NK-92 treated with Interleukin-12 subunit alpha and Interleukin-12 subunit beta, amount 100 ng/mL, for 24 hours (cell line): Measurements from ENCODE around the gene PIGH.

Experiments used
- DNase-seq: peaks from one replicate; lab custom pipeline; 2025; lab: John Stamatoyannopoulos, UW

The PIGH gene

GRCh38 chr14:67574806-67575205 is 25.3 kb downstream of the PIGH start:
- DNase-seq, result no peak

DNA sequence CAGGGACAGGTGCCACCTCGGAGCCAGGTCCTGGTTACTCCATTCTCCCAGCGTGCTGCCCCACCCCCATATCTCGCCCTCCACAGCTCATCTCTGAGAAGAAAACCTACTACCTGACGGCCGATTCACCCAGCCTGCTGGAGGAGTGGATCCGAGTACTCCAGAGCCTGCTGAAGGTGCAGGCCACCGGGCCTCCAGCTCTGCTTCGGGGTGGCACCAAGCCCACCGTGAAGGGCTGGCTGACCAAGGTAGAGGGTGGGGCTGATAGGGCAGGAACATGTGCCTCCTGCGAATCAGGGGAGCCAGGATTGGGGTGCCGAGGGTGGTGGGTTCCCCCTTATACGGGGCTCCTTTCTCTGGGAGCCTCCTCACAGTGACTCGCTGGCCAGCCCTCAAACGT is 25.9 kb downstream of the PIGH start:
- DNase-seq, result no peak

GRCh38 chr14:67573228-67574010 is 26.6 kb downstream of the PIGH start:
- no peak for DNase-seq

GRCh38 chr14:67572608-67573007 is 27.5 kb downstream of the PIGH start:
- no peak for DNase-seq

- no peak for DNase-seq
Observed at GRCh38 chr14:67571991-67572323, 28.1 kb downstream of the PIGH start.

DNA sequence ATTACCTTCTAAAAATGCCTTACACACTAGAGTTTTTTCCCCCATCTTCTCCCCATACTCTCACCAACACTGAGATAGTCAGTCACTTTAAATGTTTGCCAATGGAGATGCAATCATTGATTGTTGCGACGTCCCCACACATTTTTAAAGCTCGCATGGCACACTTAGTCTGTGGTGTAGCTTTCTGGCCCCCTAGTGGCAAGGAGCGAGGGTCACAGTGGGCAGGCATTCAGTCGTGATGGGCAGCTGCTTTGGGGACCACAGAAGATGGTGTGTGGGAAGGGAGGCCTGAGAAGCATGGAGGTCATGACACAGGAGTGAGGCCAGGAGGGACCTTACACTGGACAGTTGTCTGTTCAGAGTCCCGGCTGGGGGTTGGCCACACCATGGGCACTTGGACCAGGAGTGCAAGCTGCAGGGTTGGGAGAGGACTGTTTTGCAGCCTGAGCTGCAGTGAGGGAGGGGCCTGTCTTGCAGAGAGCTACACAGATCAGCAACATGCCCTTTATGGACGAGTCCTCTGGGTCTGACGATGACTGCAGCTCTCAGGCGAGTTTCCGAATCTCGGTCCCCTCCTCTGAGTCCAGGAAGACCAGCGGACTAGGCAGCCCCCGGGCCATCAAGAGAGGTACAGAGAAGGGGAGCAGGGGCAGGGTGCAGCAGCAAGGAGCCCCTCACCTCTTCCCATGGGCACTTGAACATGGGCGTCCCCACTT is 28.6 kb downstream of the PIGH start:
- DNase-seq, result peak; percentile 26

DNA sequence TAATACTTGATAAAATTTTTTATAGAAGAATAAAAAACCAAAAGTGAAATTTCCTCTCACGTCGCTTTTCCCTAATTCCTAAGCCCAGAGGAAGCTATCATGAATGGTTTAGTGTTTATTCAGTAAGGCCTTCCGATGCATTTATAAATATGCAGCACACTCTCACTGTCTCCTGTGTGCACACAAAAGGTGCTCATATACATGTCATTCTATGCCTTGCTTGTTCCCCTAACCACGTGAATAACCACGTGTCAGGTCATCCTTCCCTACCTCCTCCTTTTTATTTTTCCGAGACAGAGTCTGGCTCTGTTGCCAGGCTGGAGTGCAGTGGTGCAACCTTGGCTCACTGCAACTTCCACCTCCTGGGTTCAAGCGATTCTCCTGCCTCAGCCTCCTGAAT is 29.6 kb downstream of the PIGH start:
- no peak for DNase-seq

GRCh38 chr14:67569651-67570290 is 30.3 kb downstream of the PIGH start:
- no peak for DNase-seq

DNA sequence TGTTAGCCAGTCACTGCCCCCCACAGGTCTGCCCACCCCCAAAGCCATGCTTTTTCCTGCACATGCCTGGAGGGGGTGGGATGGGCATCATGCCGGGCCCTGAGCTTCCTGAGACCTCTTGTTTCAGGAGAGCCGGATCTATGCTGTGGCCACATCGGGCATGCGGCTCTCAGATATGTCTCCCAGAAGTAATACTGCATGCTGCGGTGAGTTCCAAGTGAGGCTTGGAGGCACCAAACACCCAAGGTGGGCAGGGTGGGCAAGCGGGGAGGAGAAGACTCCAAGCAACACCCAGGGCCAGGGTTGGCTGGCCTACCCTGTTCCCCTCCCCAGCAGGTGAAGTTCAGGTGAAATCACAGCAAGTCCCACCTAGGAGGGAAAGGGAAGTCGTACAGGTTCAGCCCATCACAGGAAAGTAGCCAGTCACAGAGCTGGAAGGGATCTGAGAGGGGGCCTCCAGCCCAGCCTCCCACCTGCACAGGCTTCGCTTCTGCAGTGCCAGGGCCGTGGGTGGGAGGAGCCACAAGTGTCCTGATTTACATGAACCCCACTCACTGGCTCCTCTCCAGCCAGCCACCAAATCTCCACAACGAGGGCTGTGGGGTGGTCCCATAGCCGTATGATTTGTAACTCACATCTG is 30.9 kb downstream of the PIGH start:
- no peak for DNase-seq

DNA sequence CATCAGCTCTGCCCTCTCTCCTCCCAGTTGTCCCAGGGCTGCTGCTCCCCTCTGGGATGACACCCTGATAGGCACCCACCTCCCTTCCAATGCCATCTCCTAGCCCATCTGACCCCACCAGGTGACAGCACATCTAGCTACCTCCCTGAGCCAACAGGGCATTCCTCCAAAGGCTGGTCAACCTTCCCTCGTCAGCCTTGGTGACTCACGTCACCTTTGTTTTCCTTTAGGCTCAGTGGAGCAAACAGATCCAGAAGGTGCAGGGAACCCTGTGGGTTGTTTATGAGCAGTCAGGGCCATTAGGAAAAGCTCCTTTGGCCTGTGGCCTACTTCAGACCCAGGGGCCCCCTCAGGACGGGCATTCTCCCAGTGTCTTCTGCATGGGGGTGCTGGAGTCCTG is 32.4 kb downstream of the PIGH start:
- DNase-seq, result no peak

DNA sequence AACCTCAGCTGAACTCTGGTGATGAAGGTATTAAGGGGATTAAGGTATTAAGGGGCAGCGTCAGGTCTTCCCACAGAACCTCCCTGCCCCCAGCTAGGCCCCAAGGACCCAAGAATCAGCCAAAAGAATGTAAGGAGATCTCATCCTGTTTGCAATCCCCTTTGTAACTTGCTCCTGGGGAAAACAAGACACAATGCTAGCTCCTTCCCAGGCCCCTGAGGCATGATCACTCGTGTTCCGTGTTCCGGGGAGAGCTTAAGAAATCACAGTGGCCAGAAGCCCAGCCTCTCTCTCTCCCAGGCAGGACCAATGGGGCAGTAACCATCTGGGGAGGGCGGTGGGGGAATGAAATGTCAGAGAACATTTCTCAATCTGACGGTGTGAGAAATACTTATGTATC is 33.2 kb downstream of the PIGH start:
- no peak for DNase-seq

- no peak for DNase-seq
Observed at GRCh38 chr14:67564236-67564635, 35.8 kb downstream of the PIGH start.

DNA sequence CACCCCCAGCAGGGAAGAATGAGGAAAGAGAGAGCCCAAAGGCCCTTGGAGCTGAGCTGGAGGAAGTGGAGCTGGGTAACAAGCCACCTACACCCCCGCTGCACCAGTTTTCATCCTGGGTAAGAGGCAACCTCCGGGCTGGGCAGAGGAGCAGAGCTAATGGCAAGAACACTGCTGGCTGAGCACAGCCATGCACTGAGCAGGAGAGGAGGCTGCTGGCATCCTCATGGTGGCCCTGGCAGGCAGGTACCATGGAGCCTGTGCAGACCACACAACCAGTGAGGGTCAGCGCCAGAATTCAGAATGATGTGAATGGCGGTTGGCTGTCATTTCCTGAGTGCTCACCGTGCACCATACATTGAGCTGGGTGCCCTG is 37.3 kb downstream of the PIGH start:
- DNase-seq, result no peak

DNA sequence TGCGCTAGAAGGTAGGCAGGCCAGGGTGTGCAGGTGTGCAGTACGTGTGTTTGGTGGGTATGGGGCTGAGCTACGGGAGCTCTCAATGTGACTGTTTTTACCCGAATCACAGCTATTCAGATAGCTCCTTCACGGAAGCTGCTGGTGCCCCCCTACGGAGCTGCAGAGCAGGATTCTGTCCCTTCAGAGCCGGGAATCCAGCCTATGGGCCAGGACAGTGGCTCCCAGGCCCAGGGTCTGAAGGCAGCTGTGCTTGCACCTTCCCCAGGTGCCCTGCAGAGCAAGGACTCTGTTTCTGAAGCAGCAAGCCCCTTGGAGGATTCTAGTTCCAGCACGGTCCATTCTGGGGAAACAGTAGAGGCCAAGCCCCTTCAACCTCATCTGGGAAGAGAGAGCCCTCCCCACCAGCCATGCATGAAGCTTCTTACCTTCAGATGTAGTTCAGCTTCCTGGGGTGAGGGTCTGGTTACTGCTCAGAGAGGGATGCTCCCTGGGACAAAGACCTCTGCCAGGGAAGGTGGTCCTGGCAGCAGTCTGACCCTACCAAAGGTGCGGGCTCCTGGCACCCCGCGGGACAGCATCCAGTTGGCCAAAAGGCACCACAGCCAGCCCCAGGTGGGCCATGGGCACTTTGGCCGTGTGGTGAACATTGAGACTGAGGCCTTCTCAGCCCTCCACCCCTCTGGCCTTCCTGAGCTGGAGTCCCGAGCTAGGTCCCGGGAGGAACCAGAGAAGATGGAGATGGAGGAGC is 37.9 kb downstream of the PIGH start:
- no peak for DNase-seq

- DNase-seq, result no peak
Observed at GRCh38 chr14:67559639-67560038, 40.4 kb downstream of the PIGH start.

- DNase-seq, result no peak
Observed at GRCh38 chr14:67557656-67558055, 42.4 kb downstream of the PIGH start.

DNA sequence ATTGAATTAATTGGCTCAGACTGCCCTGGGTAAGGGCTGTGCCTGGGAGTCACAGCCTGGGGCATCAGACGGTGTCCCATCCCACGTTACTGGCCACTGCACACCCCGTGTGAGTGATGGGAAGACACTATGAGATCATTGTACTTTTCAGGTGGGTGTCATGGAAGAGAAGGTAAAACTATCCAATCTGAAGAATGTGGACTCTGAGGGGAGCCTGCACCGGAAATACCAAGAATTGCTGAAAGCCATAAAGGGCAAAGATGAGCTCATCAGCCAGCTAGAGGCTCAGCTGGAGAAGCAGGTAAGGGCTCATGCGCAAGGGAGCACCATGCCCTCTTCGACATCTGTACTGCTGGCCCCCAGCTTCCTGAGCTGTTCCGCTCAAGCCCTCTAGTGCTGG is 43.0 kb downstream of the PIGH start:
- DNase-seq, result no peak

DNA sequence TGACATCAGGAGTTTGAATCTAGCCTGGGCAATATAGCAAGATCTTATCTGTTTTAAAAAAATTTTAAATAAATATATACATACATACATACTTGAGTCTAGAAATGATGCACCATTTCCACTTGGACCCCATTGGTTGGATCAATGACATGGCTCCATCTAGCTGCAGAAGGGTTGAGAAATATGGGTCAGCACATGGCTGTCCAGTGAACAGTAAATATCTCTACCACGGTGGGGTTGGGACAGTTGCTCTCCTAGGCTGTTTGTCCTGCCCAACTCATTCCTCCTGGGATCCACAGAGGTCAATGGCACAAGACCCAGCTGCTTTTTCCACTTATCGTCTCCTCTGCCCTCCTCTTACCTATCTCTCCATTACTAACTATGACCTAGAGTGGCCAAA is 43.4 kb downstream of the PIGH start:
- DNase-seq, result no peak

DNA sequence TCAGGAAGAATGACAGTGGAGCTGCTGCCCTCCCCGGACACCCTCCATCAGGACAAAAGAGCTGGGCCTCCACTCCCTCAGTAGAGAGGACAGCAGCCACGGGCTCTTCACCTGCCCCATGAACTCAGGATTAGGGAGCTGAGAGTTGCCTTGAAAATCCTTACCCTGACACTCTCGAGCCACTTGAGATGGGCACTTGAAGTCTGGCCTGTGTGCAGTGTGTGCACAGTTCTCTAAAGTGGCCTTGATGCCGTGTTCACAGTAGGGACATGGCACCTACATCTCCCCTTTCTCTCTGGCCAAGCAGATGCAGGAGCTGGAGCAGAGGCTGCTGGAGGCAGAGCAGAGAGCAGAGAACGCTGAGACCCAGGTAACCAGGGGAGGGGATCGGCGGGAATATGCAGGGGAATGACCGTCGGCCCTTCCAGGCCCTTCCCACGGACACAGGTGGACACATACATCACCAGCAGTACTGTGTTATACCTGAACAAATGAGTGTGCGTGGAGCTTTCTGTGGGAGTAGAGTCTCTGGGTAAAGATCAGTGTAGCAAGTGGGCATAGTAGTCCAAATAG is 44.5 kb downstream of the PIGH start:
- DNase-seq, result no peak

GRCh38 chr14:67554341-67554740 is 45.7 kb downstream of the PIGH start:
- no peak for DNase-seq

- DNase-seq, result no peak
Observed at GRCh38 chr14:67553547-67553946, 46.5 kb downstream of the PIGH start.

GRCh38 chr14:67551940-67552339 is 48.1 kb downstream of the PIGH start:
- no peak for DNase-seq
